ENCODE results near the gene CDK9.

- TF ChIP-seq POLR2A (IDR thresholded peaks at IDR 0.05; ENCODE audit: low read depth), result no peak
- no peak for TF ChIP-seq CTCF (IDR thresholded peaks at IDR 0.05)
- no peak for TF ChIP-seq EP300 (IDR thresholded peaks at IDR 0.05)
- TF ChIP-seq POLR2AphosphoS5 (IDR thresholded peaks at IDR 0.05), result no peak
These were observed 30.5 kb downstream of the CDK9 start for GRCh38 chr9:127816362-127816725.

Data from esophagus muscularis mucosa (tissue), 4 donors.